K562 (cell line): ENCODE results near the gene UBL5.

Source experiments
- CHD1 ChIP-seq: fragments of 200-600 bp; sonication (generic); IDR thresholded peaks from one replicate; pipeline ENCODE4 v1.6.1; 2012; ENCODE audit warnings: mild to moderate bottlenecking, moderate library complexity, low read length, inconsistent platforms
- FOXJ3 ChIP-seq: sonication (generic); formaldehyde crosslinking; IDR thresholded peaks from 2 replicates; pipeline ENCODE4 v1.4.0; 2020; ENCODE audit warnings: mild to moderate bottlenecking, missing genetic modification reagents

DNA sequence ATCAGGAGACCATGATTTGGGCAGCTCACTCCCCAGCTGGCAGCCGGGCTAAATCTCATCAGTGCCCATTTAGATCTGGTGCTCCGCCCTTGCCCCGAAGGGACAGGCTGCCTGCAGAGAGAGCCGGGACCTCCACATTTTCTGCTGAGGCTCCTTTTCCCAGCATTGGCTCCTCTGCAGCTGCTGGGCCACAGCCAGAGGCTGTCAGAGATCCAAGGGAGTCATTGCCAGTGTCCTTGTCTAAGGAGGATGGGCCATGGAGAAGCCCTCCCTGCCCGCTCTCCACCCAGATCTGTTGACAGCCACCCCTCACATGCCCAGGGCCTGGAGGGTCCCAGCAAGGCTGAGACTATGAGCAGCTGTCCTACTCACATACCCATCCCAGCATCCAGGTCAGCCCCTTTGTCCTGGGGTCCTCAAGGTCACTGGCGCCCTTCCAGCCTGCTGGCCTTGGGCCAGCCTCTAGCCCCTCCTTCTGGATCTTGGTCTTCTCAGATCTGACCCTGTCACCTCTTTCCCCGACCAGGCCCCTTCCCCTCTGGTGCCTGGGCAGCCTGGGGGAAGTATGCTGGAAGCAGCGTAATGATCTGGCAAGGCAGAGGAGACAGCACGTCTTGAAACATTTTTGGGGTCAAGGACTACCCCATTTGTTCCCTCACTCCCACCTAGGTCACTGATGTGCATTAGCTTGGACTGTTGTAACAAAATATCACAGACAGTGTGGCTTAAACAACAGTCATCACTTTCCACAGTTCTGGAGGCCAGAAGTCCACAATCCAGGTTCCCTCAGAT, 15.3 kb downstream of the UBL5 start:
- TF ChIP-seq FOXJ3 (CRISPR knock-in tag) = no peak
- no peak for TF ChIP-seq CHD1
